NCI-H748 (cell line): Measurements from ENCODE around the gene SSBP3.
A peak's percentile ranks its signal among the peaks of the same experiment; 100 is the strongest.

Experiments
- DNase-seq: peaks from one replicate; lab custom pipeline; 2025; ENCODE audit not compliant: unreplicated experiment; lab: John Stamatoyannopoulos, UW

Gene SSBP3

GRCh38 chr1:54372978-54373377 is 33.2 kb downstream of the SSBP3 start:
- no peak for DNase-seq

- DNase-seq = no peak
These were observed 34.3 kb downstream of the SSBP3 start for GRCh38 chr1:54371942-54372275.

DNA sequence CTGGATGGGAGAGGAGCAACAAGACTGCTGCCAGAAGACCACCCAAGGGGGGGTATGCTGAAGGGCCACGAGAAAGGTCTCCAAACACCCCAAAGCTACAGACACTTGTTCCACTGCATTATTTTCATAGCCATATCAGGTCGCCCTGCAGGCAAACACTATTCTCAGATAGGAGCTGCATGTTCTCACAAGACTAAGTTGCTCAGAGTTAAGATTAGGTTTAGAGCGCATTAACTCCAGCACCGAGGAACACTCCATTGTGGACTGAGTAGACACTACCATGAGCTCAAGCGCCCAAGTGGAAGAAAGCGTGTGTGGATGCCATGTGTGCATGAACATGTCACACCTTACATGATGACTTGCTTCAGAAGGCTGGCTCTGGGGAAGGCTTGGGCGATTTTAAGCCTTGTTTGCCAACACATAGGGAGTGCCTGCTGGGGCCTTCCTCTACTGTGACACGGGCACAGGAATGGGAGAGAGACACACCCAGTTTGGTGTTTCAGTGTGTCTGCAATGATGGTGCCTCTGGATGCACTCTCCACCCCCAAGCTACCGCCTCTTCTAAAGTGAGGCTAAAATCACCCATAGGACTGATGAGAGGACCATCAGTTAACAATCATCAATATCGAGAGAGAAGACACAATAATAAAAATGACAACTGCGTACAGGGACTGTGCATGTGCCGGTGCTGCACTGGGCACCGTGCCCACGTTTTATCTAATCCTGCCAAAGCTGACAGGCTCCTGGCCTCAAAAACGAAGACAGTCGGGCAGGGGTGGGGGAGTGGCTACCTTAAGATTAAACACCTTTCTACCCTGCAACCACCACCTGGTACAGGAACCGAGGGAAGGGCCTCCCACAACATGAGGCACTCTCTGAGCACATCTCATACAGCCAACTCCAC is 34.9 kb downstream of the SSBP3 start:
- DNase-seq = no peak

- no peak for DNase-seq
These were observed 35.8 kb downstream of the SSBP3 start for GRCh38 chr1:54370287-54370989.

GRCh38 chr1:54367613-54368012 is 38.6 kb downstream of the SSBP3 start:
- DNase-seq = no peak

DNA sequence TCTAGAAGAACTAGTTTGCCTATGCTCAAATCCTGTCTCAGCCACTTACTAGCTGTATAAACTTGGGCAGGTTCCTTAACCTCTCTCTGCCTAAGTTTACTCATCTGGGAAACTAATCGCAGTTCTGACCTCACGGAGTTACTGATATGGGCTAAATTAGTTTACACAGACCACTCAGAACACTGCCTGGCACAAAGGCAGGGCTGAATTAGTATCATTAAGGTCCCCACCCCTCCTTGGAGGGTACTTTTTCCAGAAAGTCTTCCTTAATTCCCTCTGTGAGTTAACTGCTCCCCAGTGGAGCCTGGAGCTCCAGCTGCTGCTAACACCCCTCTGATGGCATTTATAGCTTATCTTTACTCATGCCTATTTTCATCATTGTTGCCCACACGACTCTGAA is 40.3 kb downstream of the SSBP3 start:
- no peak for DNase-seq

- no peak for DNase-seq
These were observed 40.8 kb downstream of the SSBP3 start for GRCh38 chr1:54365398-54365797.

GRCh38 chr1:54364995-54365394 is 41.2 kb downstream of the SSBP3 start:
- no peak for DNase-seq

DNA sequence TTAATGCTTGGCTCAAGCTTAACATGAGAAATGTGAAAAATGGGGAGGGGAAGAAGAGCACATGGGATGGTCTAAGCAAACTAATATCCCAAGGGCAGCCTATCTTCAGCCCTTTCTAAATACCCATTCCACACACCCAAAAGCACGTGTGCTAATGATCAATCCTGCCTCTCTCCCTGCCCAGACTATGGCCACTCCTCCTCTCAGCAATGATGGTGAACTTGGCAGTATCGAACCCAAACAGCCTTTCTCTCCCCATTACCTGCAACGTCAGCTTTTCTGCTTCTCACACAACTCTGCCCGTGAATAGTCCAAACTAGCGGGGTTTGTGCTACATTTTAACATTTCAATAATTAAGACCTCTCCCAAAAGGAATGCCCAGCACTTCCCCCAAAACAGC is 41.6 kb downstream of the SSBP3 start:
- no peak for DNase-seq

- DNase-seq = no peak
These were observed 42.3 kb downstream of the SSBP3 start for GRCh38 chr1:54363925-54364324.

DNA sequence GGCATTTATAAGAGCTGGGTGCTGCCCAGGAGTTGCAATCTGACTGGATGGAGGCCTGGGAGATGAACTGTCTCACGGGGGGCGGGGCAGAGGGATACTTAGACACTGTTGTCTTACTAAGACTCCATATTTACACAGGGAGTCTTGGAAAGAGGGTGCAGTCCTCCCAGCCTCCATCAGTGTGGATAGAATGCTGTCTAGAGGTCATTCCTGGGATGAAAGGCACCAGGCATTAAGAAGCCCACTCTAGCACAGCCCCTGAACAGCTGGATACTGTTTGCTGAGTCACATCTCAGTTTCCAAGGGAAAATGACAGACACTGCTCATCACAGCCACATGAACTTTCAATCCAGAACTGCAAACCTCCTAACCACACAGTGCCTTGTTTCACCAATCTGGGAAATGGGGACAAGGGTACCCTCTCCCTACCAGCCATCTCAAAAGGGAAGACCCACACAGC is 43.3 kb downstream of the SSBP3 start:
- DNase-seq = no peak

DNA sequence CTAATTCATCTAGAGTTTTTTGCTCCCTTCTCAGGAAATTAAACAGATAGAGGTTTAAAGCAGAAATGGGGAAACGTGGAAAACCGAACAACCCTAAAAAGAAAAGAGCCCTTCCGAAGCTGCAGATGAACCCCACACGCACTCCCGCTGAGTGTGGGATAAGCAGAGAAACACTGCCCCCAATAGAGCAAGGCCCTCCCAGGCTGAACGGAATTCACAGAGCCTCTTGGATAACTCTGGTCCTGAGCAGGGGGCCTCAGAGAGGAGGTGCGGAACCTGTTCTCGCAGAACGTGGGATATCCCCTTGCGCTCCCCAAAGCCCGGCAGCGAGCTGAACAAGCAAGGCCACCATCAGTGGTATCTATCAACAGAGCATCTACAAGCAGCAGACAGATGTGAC is 44.9 kb downstream of the SSBP3 start:
- DNase-seq = no peak

- DNase-seq = no peak
These were observed 45.8 kb downstream of the SSBP3 start for GRCh38 chr1:54360165-54361005.

GRCh38 chr1:54359393-54360162 is 46.6 kb downstream of the SSBP3 start:
- no peak for DNase-seq

- no peak for DNase-seq
These were observed 47.6 kb downstream of the SSBP3 start for GRCh38 chr1:54358503-54359168.

DNA sequence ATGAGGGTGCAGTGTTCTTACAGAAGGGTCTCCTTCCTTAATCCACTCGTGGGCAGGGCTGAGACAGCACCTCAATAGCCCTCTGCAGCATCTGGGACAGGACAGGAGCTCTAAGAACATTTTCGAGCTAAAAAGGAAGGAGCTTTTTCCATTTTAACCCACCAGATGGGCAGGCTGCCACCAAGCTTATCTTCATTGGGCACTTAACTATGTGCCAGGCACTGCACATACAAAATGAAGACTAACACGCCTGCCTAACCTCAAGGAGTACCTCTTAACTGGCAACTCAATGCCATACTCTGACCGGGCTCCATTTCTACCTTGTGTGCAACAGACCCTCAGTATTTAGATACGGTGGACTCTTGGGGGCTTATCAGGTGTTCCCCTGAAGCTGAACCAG is 48.2 kb downstream of the SSBP3 start:
- no peak for DNase-seq

GRCh38 chr1:54356680-54357147 is 49.5 kb downstream of the SSBP3 start:
- no peak for DNase-seq

DNA sequence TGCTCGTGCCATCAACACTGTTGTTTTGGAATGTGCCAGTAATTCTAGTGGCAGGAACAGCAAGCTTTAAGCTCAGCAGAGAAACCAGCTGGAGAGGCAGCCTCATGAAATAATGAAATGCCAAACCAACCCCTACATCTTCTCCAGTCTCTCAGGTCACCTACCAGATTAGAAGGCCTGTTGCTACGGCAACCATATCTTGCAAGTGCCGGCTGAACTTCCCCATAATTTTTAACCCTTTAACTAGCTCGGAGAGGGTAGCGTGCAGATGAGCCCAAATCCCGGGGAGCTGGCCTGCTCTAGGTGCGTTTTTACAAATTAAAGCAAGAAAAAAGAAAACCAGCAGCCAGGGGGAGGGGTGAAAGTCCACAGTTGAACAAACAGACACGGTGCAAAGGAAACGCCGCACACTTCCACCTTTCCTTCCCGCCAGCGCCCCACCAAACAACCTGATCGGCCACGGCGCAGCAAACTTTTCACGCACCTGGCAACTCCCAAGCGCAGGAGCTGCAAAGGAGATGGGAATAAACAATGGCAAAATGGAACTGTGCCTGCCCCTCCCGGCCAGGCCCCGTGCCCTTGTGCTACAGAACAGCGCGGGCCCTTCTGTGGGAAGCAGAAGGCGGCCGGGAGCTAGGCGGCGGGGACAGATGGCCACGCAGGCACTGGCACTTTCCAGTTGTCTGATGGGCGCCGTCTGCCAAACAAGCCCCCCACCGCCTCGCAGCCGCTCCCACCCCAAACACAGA is 50.1 kb downstream of the SSBP3 start:
- peak; percentile 14 for DNase-seq

- DNase-seq = no peak
These were observed 51.3 kb downstream of the SSBP3 start for GRCh38 chr1:54354899-54355298.
